WERI-Rb-1 (cell line): ENCODE data around the gene KLHL30.

Experiments
- DNase-seq: peaks from one replicate; pipeline ENCODE4 v3.0.0-alpha.2; 2020
- H3K27ac ChIP-seq: fragments of 250-450 bp; sonication (Bioruptor Pico); 2 replicates; pipeline ENCODE4 v1.5.1; 2020; ENCODE audit warnings: mild to moderate bottlenecking, moderate library complexity
- H3K27me3 ChIP-seq: fragments of 250-450 bp; sonication (Bioruptor Pico); 2 replicates; pipeline ENCODE4 v1.5.1; 2021; ENCODE audit warnings: mild to moderate bottlenecking, low read depth, moderate library complexity; ENCODE audit not compliant: insufficient read depth, severe bottlenecking
- H3K36me3 ChIP-seq: fragments of 250-450 bp; sonication (Bioruptor Pico); 2 replicates; pipeline ENCODE4 v1.5.1; 2020; ENCODE audit warnings: mild to moderate bottlenecking, moderate library complexity
- H3K4me3 ChIP-seq: 2 replicates; pipeline ENCODE4 v1.5.1; 2011; ENCODE audit warnings: low read depth, mild to moderate bottlenecking, control low read depth, low read length
- H3K9me3 ChIP-seq: fragments of 250-450 bp; sonication (Bioruptor Pico); 2 replicates; pipeline ENCODE4 v1.5.1; 2021; ENCODE audit warnings: mild to moderate bottlenecking, moderate library complexity; ENCODE audit not compliant: severe bottlenecking
- CTCF ChIP-seq: IDR thresholded peaks from 2 replicates; pipeline ENCODE4 v1.5.1; 2011; ENCODE audit warnings: low read depth, mild to moderate bottlenecking, control low read depth, inconsistent platforms, low read length

Gene KLHL30

DNA sequence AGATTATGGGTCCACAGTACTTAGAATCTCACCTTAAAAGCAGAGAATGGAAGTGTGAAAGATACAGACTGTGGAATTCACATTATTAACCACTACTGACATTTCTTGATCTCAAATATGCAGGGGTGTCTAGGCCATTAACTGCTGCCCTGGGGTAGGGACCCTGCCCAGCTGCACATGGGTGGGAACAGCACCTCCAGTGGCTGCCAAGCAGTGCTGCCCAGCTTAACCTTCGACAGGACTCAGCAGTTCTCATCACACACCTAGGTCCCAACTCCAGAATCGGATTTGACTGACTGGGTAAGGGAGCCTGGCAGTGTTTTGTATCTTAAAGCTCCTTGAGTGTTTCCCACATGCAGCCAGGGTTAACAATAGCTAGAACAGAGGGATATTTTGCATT is 35.2 kb downstream of the KLHL30 start:
- DNase-seq = no peak
- Histone ChIP-seq H3K4me3 (no peak overlapping the region), H3K9me3 (no peaks in the 10 kb centered on the region), H3K27me3 (no peaks in the 10 kb centered on the region), H3K27ac (no peak overlapping the region), H3K36me3 (peaks cover 92% of the 10 kb centered on the region)
- TF ChIP-seq CTCF = peak; percentile 67

GRCh38 chr2:238174291-238174690 is 35.8 kb downstream of the KLHL30 start:
- Histone ChIP-seq H3K4me3 (no peak overlapping the region), H3K27ac (no peak overlapping the region; the same call in 1 of the 2 replicates), H3K27me3 (no peaks in the 10 kb centered on the region), H3K36me3 (peaks cover 93% of the 10 kb centered on the region), H3K9me3 (no peaks in the 10 kb centered on the region)
- DNase-seq = no peak
- no peak for TF ChIP-seq CTCF

- Histone ChIP-seq H3K4me3 (no peak overlapping the region), H3K36me3 (peaks cover 93% of the 10 kb centered on the region), H3K27ac (no peak overlapping the region; the same call in 1 of the 2 replicates), H3K9me3 (no peaks in the 10 kb centered on the region), H3K27me3 (no peaks in the 10 kb centered on the region)
- TF ChIP-seq CTCF = no peak
- no peak for DNase-seq
Observed at GRCh38 chr2:238174701-238175100, 36.2 kb downstream of the KLHL30 start.

DNA sequence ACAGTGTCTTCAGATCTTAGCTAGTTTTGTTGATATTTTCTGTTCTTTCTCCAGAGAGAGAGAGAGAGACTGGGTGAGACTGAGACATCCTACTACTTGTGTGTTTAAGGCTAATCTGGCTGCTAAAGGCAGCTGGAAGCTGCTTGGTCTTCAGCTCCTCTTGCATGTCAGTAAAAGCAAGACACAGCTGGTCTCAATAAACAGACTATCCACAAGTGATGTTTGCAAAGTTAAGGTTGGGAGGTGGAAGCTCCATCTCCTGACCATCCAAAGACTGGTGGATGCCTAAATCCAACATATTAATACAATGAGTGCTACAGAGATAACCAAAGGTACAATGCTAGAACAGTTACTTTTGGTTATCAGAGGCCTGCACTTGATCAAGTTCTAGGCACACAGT is 38.1 kb downstream of the KLHL30 start:
- Histone ChIP-seq H3K4me3 (no peak overlapping the region), H3K9me3 (no peaks in the 10 kb centered on the region), H3K36me3 (peaks cover 92% of the 10 kb centered on the region), H3K27me3 (no peaks in the 10 kb centered on the region), H3K27ac (no peak overlapping the region)
- no peak for DNase-seq
- TF ChIP-seq CTCF = no peak

GRCh38 chr2:238180554-238180953 is 42.1 kb downstream of the KLHL30 start:
- Histone ChIP-seq H3K9me3 (no peaks in the 10 kb centered on the region), H3K4me3 (no peak overlapping the region), H3K36me3 (peaks cover 92% of the 10 kb centered on the region), H3K27ac (no peak overlapping the region), H3K27me3 (no peaks in the 10 kb centered on the region)
- no peak for TF ChIP-seq CTCF
- no peak for DNase-seq

GRCh38 chr2:238182362-238182761 is 43.9 kb downstream of the KLHL30 start:
- H3K27ac ChIP-seq = no peak overlapping the region
- TF ChIP-seq CTCF = no peak
- no peaks in the 10 kb centered on the region for H3K27me3 ChIP-seq
- no peaks in the 10 kb centered on the region for H3K9me3 ChIP-seq
- no peak overlapping the region for H3K4me3 ChIP-seq
- H3K36me3 ChIP-seq = peaks cover 96% of the 10 kb centered on the region
- DNase-seq = no peak
